CD1c-positive myeloid dendritic cell (primary cell): ENCODE measurements around the gene SLC41A2.

Experiments used
- DNase-seq: peaks from one replicate; pipeline ENCODE4 v3.0.0-alpha.2; 2016; ENCODE audit errors: extremely low spot score

The SLC41A2 gene

DNA sequence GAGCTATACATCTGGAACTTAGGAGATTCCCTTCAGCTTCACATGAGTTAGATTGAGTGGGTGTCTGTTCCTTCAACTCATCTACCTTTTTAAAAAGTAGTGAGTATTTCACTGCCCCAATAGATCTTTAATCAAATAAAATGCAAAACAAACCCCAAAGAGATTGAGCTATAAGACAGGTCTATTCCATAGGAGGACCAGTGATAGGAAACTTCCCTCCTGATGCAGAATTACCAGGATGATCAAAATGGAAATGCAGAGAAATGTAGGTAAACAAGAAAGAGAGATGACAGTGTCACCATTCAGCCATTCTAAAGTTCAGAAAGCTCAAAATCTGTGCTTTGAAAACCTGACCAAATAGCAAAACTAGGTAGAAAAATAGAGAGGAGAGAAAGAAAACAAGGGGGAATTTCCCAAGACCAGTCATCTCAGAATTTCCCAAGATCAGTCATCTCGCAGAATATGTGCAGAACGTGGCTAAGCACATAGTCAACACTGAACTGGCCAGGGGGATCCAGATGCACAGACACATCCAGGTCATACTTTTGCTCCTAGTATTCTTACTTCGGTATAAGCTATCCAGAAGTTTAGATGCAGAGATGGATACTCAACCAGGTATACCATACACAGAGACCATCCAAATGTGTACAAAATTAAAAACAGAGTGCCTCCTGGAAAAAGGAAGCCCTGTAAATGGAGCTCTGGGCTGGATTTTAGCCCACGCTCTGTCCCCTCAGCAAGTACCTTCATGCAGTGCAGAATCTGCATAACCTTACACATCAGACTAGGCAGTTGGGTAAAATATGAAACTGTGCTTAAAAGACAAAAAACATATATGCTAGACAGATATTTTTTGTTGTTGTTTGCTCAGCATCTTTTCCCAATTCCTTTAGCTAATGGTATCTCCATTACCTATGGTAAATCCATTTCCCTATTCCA is 27.4 kb downstream of the SLC41A2 start:
- no peak for DNase-seq

- DNase-seq, result no peak
These were observed 28.1 kb downstream of the SLC41A2 start for GRCh38 chr12:104929977-104930376.

DNA sequence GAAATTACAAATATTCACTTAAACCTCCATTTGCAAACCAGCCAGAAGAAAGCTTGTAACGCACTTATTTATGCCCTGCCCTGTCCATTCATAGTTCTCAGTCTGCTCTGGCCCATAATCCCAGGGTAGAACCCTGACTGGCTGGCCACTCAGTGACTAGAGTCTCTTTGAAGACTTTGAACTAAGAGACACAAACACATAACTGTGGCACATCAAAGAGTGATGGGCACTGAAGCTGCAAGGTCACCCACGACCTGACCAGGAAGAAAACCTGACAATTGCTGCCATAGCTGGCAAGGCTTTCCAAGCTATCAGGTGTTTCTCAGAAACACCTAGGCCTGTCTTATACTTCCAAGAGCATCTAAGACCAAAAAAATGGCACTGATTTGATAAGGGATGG is 28.7 kb downstream of the SLC41A2 start:
- DNase-seq, result no peak

- DNase-seq, result no peak
These were observed 29.9 kb downstream of the SLC41A2 start for GRCh38 chr12:104928036-104928745.

DNA sequence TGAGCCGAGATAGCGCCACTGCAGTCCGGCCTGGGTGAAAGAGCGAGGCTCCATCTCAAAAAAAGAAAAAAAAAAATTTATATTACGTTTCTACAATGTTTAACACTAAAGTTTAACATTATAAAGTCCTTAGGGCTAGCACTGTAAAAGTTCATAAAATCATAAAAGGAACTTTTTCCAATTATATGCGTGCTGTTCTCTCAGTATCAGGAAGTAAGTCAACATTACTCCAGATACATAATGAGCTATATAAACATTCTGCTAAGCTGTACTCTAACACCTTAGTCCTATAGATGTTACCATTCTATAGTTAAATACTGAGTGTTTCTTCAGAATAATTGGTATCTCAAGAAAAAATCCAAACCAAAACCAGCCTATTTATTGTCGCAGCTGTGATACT is 32.6 kb downstream of the SLC41A2 start:
- no peak for DNase-seq

DNA sequence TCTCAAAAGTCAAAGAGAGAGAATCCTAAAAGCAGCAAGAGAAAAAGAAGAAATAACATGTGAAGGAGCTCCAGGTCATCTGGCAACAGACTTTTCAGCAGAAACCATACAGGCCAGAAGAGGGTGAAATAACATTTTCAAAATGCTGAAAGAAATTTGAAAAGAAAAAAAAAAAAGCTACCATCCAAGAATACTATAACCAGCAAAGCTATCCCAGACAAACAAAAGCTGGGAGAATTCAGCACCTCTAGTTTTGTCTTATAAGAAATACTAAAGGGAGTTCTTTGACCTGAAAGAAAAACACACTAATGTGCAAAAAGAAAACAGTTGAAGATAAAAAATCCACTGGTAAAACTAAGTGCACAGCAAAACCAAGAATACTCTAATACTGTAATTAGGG is 36.8 kb downstream of the SLC41A2 start:
- DNase-seq, result no peak

- DNase-seq, result no peak
These were observed 46.1 kb downstream of the SLC41A2 start for GRCh38 chr12:104911942-104912341.

GRCh38 chr12:104910196-104910840 is 47.8 kb downstream of the SLC41A2 start:
- DNase-seq, result no peak

GRCh38 chr12:104909761-104910160 is 48.3 kb downstream of the SLC41A2 start:
- DNase-seq, result no peak
